ENCODE data around the gene RAPGEF1. TPM values are rescaled to one million over a fixed set of nuclear protein-coding genes. Genes with fewer than 3 reads are reported as not detected.

RAPGEF1 gene
- total and polyA plus RNA-seq, 2 donors (not counting 3 experiments of a cell fraction or from before 2014, with no cell fraction given), result 50.0 to 124 TPM

DNA sequence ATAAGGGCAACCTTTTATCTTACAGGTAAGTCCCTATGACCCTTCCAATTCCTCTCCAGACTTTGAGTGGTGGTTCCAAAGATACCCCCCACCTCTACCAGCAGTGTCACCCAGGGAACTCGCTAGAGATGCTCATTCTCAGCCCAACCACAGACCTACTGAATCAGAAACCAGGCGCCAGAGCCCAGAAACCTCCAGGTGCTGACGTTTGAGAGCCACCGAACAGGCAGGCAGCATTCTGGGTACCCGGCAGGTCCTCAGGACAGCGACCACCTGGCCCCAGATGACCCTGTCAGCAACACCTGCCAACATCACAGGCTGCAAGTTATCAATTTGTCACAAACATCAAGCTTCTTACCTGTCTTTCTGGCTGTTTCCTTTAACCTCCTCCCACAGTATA lies 19.5 kb downstream of the RAPGEF1 start:
- H4K20me1 ChIP-seq (replicated peaks; ENCODE audit: control insufficient read depth, extremely low read depth, insufficient read depth, low read length), result no peaks in the 10 kb centered on the region
- peaks cover 0 to 3% of the 10 kb centered on the region in 2 experiments for H3K36me3 ChIP-seq (ENCODE audit: control insufficient read depth in 2 of 2, extremely low read depth in 1 of 2, insufficient read depth in 2 of 2, low read length in 2 of 2)
- POLR2A ChIA-PET, result interaction anchor here (0.6 kb wide), 2 partner anchors 622 to 1493 kb away, joined by 4 to 9 read pairs; no protein-coding TSS in a partner anchor
- no peak for DNase-seq (ENCODE audit: low read depth, low spot score)
- H3K27me3 ChIP-seq (ENCODE audit: control insufficient read depth in 2 of 2, insufficient read depth in 2 of 2, low read length in 2 of 2), result no peaks in the 10 kb centered on the region
- H3K4me2 ChIP-seq (ENCODE audit: insufficient read depth, low read length), result no peak overlapping the region
- H3K9ac ChIP-seq (replicated peaks; ENCODE audit: extremely low read depth, insufficient read depth, low read length), result no peak overlapping the region
- H3K4me3 ChIP-seq (replicated peaks in 1 of 3; ENCODE audit: insufficient read depth in 1 of 3, low read depth in 1 of 3, low read length in 3 of 3), result no peak overlapping the region
- TF ChIP-seq FOS (IDR thresholded peaks at IDR 0.05; ENCODE audit: borderline replicate concordance, insufficient read depth, low read length), result no peak
- no peak for TF ChIP-seq POLR2A (IDR thresholded peaks at IDR 0.05; ENCODE audit: low read depth, low read length)
- TF ChIP-seq CTCF (IDR thresholded peaks at IDR 0.05; ENCODE audit: extremely low read depth in 1 of 2, insufficient read depth in 1 of 2, low read depth in 1 of 2, low read length in 2 of 2), result no peak
- no peak for TF ChIP-seq JUN (IDR thresholded peaks at IDR 0.05; ENCODE audit: borderline replicate concordance, insufficient read depth, insufficient read length, low read depth)
- TF ChIP-seq EZH2 (IDR thresholded peaks at IDR 0.05; ENCODE audit: borderline replicate concordance, low read depth, low read length, severe bottlenecking), result no peak
- no peak for TF ChIP-seq MYC (IDR thresholded peaks at IDR 0.05; ENCODE audit: low read depth, low read length)
- intact Hi-C loops (cut with micrococcal nuclease), result no loop called here
- no peaks in the 10 kb centered on the region for H3K9me3 ChIP-seq (replicated peaks; ENCODE audit: control insufficient read depth, insufficient read depth, low read length)
- dilution Hi-C loops (cut with MboI; ENCODE audit: extremely low pct_ligation_motif_present, low sequenced_read_pairs), result no loop called here
- FAIRE-seq, result no peak
- H2AFZ ChIP-seq (ENCODE audit: low read depth, low read length), result no peak overlapping the region
- no peak overlapping the region for H3K27ac ChIP-seq (ENCODE audit: insufficient read depth, low read depth, low read length)
- BruUV-seq (replicated peaks), result no TSS peak
- CTCF ChIA-PET, result interaction anchor here (0.7 to 1.7 kb wide), 3 partner anchors 11 to 539 kb away, joined by 3 to 6 read pairs (median 3); no protein-coding TSS in a partner anchor
- H3K4me1 ChIP-seq (ENCODE audit: control insufficient read depth, extremely low read depth, insufficient read depth, low read length), result peaks cover 10% of the 10 kb centered on the region
- no peaks in the 10 kb centered on the region for H3K9me1 ChIP-seq (replicated peaks; ENCODE audit: control insufficient read depth, extremely low read depth, insufficient read depth, low read length)
- peaks cover 89% of the 10 kb centered on the region for H3K79me2 ChIP-seq (ENCODE audit: control insufficient read depth, insufficient read depth, low read length)
